Measurements from ENCODE around the gene BRD4.

Gene BRD4

DNA sequence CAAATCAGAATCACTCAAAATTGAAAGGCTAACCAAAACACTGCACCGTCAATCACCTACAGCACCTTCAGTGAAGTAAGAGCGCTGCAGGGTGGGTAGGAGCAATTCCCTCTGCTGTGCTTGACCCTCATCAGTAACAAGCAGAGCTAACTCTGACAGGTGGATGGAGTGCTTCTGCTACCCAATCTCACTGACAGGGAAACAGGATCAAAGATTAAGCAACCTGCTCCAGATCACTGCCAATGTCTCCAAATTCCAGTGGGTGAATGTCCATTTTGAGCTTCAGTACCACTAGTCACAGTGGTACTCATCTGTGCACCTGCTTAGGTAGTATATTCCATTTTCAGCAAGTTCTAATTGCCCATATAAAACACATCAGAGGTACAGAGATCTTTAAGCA, 25.2 kb downstream of the BRD4 start:
- DNase-seq = no peak

DNA sequence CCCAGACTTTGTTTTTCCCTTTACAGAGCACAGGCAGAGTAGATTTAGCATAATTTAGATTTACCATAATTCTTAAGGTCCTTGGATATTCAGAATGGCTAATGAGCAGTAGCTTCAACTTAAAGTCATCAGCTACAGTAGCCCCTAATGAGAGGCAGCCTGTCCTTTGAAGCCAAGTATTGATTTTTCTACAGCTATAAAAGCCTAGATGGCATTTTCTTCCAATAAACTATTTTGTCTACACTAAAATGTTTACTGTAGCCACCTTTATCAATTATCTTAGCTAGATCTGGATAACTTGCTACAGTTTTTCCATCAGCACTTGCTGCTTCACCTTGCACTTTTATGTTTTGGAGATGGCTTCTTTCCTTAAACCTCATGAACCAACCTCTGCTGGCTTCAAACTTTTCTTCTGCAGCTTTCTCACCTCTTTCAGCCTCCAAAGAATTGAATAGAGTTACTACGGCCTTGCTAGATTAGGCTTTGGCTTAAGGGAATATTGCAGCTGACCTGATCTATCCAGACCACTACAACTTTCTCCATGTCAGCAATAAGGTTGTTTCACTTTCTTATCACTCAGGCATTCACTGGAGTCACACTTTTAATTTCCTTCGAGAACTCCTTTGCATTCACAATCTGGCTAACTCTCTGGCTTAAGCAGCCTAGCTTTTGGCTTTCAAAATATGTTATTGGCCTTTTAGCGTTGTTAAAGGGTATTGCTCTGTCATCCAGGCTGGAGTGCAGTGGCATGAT, 26.6 kb downstream of the BRD4 start:
- DNase-seq = no peak

DNA sequence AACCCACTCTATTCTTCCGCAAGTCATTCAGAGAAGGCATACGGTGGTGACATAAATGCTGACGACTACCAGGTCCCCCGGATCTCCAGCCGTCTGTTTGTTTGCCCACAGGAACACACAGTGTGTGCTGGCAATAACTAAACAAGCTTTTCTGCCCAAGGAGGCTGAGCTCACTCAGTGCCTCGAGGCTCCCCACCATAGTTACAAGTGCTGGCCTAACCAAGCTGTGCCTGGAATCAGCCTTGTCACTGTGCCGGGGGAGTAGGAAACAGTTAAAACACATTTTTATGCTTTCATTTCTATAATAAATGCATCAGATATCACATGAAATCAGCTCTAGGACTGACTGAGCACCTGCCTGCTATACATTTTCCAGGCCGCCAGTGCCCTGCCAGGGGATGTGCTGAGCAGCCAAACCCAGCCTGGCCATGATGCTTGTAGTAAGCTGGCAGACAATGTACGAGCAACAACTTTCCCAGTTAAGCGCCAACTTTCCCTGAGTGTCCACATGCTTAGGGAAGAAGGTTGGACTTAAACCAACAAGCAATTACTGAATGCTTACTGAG, 28.1 kb downstream of the BRD4 start:
- DNase-seq = peak; percentile 72

DNA sequence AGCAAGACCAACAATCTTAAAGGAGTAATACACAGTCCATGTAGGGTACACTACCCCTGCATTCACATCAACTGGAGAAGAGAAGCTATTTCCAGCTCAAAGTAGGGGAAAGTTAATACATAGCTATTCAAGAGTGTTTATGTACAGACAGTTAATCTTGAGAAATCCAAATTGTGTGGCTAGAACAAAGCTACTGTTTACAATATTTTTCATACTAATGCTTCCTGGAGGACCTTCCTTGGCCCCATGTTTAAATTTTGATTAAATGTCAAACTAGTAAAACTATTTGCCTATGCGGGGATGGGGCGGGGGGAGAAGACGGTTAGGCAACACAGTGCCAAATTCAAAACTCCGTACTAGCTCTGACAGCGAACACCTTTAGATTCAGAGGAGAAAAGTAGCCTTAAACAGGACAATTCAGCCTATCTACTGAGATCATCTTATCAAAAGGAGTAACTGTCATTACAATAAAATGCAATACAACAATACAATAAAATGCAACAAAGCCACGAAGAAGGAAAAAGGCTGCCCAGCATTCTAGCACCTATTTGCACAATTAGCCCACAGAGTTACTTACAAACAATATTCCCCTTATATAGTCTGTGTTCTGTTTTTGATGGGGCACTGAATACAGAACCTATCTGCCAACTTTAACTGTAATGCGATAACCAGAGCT, 29.1 kb downstream of the BRD4 start:
- DNase-seq = no peak

DNA sequence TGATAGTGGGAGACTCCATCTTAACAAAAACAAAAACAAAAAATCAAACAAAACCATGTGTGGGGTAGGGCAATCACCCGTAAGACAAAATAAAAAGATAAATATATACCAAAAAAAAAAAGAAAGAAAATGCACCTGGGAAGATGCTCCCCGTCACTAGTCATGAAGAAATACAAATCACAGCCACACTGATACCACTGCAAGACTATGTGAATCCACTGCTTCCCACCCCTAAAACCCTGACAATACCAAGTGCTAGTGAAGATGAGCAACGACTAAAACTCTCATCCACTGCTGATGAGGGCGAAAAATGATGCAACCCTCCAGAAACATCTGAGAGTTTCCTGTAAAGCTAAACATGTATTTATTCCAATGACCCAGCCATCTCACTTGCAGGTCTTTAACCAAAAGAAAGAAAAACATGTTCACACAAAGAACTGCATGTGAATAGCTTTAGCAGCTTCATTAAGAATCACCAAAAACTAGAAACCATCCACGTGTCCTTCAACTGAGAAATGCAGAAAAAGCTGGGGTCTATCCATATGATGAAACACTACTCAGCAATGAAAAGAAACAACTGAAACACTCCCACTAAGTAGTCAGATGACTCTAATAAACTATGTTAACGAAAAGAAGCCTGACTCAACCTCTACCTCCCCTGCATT, 31.7 kb downstream of the BRD4 start:
- DNase-seq = no peak

DNA sequence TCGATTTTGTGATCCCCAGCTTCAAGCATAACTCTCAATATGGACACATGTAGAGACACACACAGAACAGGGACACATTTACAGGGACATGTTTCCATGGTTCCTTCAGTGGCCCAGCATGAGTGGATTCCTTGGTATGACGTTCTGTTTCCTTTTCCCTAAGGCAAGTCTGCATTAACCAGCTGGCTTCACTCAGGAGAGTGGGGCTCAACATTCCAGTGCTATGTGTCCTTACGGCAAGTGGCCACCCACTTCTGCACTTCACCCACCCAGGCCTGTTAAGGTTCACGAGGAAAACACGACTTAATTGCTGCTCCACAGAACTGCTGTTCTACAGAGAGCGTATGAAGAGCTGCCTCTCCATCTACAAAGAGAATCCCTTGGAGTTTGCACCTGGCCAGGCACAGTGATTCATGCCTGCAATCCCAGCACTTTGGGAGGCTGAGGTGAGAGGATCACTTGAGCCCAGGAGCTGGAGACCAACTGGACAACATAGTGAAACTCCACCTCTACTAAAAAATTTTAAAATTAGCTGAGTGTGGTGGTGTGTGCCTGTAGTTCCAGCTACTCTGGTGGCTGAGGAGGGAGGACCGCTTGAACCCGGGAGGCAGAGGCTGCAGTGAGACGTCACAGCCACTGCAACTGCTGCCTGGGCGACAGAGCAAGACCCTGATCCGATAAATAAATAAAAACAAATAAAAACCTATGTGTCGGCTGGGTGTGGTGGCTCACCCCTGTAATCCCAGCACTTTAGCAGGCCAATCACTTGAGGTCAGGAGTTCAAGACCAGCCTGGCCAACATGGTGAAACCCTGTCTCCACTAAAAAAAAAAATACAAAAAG, 32.5 kb downstream of the BRD4 start:
- no peak for DNase-seq

DNA sequence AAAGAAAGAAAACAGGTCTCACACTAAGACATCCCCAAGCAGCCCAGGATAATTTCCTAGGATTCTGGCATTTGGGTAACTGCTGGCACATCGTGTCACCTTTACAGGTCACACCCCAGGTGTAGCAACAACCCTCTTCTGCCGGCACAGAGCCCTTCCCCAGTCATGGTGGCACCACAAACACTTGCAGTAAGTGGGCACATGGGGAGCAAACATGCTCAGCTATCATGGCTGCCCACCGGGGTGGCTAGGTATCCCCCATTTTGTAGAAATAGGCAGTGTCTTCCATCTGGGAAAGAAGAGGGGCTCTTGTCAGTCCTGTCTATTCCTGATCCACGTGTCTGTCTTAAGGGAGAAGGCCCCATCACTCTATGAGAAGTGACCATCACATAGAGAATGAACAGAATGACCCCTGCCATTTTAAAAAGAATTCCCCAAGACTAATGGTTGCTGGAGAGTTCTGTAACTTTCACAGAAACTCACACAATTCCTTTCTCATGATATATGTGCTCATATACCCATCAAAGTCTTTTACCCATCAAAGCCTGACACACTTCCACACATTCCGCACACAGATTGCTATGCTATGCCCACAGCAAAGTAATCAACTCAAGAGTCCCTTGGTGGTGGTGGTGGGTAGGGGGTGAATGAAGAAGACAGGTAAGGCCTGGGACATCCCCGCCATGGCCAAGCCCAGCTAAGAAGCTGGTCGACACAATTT, 33.3 kb downstream of the BRD4 start:
- DNase-seq = no peak

DNA sequence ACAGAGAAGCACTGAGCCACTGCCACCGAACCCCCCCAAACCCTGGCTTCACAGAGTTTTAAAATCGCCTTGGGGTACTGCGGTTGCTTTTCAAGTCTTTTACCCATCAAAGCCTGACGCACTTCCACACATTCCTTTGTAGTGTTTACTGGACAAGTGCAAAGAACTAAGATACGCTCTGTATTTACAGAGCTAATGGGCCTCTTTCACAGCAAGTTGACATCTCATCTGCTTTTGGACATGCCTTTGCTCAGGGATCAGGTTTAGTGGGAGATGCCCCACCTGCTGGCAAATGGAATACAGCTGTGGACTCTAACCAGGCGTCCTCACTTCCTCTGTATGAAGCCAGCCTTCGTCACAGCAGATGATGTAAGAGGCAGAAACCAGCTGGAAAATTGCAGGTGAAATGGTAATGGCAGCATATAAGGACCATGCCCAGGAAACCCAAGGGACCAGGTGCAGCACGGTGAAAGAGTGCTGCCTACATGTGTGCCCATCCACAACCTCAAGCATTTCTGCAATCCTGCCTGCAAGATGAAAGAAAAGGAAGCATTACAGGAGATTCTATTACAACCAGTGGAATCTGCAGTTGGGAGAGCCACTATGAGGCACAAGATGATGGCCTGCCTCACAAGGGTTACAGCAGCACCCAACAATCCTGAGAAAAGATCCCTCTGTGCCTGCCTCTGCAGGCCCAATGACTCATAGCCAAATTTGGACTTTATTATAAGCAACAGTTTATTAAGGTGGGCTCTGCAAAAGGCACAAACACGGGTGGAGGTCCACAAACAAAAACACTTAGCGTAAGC, 34.7 kb downstream of the BRD4 start:
- DNase-seq = no peak

DNA sequence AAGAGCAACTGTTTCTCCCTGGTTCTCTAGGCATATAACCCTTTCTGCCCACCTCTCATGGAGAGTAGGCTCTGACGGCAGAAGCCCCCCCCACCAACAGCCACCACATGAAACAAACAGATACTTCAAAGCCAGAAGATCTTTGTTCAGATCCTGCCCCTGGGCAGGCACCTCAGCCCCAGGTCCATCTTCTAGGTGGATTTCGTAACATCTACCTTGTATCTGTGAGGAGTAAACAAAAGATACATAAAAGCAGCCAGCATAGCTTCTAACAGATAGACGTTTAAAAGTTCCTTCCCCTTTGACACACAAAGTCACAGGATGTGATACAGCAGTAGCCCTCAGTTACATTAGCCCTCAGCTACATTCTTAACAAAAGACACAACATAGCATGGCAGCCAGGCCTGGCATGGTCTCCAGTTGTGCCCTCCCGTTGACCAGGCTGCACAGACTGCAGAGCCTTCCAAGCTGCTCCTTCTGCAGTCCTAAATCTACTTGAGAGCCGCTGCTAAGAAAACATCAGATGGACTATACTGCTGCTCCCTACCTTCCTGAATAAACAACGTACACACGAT, 35.4 kb downstream of the BRD4 start:
- DNase-seq = no peak

DNA sequence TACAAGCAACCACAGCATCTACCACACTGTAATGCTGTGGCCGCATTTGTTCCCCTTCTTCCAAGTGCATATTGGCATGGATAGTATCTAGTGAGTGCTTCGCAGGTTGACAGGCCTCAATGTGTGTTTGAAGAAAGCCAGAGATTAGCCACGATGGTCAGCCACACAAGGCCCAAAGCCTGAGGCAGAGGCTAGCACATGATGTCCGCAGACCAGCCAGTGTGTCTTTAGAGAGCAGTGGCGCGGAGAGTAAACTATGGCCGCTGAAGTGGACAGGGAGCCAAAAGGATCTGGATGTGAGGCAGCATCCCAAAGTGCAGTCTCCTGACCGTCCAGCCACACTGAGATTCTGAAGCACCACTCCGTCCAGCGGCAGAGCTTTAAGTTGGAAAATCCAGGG, 36.0 kb downstream of the BRD4 start:
- DNase-seq = peak; percentile 51

DNA sequence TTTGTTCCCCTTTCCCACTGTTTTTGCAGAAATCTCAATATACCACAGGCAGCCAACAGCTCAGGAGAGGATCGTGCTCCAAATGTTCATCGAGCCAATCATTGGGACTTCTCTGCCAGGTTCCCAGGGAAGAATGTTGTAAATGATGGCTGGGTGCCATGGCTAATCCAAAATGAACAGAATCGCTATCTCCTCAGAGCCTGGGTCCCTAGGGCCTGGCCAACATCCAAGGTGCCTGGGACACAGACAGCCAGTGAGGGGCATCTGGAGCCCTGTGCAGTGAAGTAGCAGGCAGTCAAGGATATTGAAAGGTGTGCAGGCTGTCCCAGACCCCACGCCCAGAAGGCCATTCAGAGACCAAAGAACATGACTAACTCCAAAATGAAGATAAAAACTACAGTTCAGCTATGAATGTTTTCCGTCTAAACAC, 37.8 kb downstream of the BRD4 start:
- DNase-seq = no peak

DNA sequence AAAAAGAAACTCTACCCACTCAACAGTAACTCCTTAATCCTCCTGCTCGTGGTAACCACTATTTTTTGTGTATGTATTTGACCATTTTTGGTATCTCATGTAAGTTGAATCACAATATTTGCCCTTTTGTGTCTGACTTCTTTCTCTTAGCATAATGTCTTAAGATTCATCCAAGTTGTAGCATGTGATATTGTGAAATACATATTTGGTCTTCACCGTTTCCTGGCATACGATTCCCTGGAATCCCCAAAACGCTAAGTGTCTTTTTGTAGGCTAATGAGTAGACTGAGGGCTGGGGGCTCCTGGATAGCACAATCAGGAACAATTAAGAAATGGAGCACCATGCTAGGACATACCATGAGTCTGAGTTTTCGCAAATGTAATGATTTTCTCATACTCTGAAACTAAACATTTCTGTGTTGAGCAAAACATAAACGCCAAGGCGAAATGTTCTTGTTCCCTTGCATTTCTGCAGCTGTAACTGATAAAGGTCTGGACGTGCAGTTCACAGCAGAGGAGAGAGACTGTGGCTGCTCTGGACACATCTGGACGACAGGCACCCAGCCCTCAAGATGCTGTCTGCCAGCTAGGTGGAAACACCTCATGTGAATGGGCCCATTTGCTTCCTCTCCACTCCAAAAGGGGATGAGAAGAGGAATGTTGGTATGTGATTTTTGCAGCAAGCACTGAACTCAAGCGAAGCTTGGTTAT, 38.4 kb downstream of the BRD4 start:
- DNase-seq = no peak

DNA sequence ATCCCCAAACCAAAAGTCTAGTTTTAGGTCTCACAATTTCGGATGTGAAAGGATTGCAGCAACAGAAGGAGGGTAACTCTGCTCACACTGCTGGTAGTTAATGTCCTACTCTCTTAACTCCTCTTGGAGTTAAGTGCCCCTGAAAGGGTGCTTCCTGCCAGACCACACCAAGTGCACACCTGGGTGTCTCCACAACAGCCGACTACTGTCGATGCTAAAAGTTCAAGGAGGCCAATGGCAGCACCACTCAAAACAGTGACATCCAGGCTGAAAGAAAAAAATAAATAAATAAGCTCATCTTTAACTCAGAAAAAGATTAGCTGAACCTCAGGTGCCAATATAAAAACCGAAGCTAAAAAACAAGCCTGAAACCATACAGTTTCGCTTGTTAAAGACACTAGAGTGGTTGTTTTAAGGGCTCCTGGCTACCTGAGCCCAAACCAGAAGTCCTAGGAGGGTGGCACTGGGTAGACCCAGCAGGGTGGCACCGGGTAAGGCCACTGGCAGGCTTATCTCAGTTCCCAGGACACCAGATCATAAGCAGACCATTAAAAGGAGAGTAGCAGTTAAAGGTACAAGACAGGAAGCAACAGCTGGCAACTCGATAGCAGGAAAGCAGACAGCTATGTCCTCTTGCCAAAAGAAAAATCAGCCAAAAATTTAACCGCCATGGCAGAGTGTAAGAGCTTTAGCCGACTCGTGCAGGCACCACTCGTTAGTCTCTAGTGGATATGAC, 39.3 kb downstream of the BRD4 start:
- DNase-seq = no peak

DNA sequence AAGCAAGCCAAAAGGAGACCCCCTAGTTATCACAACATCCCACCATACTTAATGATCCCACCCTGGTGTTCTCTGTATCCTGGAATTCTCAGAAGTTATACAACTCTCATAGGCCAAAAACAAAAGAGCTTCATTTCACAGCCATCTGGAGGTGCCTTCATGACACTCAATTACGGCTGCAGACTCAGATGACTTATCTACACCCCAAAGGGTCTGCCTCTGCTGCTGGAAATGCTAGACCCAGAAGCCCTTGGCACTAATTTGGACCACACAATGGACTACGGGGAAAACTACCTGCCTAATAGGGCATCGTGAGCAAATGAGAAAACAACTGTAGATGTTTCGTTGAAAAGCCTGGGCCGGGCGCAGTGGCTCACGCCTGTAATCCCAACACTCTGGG, 40.2 kb downstream of the BRD4 start:
- no peak for DNase-seq

DNA sequence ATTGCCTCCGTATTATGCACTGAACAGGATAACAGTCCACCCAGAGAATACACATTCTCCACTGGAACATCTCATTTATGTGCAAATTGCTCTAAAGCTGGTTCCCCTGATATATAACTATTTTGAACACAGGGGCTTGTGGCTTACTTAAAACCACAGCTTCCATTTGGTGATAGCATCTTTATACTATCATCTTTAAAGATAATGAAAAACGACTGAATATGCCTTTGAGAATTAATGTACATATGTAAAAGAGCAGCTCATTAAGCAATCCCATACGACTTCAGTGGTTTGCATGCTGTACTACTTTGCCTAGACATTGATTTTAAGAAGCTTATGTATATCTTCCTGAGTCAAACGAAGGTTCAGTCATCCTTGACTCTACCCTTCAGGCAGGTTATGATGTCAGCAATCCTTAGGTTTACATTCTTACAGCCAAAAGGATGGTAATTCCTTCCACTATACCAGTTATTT, 40.8 kb downstream of the BRD4 start:
- no peak for DNase-seq

DNA sequence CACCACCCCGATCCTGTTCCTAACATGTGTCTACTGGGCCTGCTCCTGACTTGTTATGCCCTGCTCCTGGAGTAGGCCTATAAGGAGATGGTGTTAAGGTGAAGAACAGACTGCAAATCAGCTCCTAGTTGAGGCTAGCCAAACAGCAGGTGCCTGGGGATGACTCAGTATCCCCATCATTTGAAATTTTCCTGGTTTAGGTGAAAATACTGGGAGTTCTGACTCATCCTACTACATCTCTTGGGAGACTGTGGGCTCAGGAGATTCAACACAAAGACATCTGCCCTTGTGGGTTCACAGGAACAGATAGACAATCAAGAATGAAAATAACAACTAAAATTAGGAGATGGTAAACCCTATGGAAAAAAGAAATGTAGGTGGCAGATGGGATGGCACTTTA, 41.2 kb downstream of the BRD4 start:
- no peak for DNase-seq

DNA sequence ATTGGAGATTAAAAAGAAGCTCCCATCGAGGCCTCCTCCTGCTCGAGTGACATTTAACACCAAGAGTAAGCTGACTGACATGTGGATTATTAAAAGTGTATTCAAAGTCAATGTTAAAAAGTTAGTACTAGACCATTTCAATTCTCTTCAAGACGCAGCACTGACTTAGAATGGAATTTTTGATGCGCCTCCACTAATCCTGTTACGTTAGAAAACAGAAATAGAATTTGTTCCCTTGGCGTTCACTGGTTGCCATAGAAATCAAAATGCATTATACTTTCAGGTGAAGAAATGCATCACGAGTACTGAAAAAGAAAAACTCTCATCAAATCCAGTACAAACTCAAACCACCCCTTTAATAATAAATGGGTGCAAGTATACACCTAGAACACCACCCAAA, 42.2 kb downstream of the BRD4 start:
- DNase-seq = no peak

DNA sequence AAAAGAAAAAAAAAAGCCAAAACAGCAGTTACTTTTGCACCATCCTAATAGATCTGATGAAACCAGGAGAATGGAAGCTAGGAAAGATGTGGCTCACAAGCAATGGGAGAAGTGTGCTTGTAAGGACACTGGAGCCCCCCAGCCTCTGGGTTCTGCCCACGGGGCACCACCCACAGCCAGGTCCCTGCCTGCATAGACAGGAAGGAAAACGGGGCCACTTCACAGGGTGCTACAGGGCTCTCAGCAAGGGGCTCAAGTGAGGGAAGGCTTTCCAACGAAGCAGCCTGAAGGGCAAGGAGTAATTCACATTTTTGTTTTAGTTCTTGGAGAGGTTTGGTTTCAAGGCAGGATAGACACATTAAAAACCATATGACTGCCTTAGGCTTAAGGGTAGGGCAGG, 42.7 kb downstream of the BRD4 start:
- no peak for DNase-seq

All from left hindlimb (tissue), 1 donor.